Measurements from ENCODE around the gene BNIP2.

DNA sequence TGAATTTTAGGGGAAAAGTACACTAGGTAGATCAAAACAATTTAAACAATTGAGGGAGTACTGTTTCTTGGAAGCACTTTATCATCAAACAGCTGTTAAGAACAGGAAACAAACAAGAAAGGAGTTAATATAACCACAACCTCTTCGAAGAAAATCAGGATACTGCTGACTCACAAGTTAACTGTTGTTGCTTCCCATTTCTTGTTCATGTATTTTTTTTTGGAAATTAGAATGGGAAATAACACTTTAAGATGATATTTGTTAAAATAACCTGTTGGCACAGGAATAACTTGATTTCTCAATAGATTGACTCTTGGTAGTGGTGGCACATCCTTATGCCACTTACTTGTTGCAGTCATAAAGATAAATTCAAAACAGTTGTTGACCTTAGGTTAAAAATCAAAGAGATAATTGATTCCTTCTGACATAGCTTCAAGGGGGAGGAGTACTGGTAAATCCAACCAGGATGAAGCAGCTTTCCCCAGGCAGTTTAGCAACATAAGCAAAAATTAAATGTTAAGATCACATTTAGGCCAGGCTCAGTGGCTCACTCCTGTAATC is 3.3 kb downstream of the BNIP2 start:
- TF ChIP-seq, protein P1, sequence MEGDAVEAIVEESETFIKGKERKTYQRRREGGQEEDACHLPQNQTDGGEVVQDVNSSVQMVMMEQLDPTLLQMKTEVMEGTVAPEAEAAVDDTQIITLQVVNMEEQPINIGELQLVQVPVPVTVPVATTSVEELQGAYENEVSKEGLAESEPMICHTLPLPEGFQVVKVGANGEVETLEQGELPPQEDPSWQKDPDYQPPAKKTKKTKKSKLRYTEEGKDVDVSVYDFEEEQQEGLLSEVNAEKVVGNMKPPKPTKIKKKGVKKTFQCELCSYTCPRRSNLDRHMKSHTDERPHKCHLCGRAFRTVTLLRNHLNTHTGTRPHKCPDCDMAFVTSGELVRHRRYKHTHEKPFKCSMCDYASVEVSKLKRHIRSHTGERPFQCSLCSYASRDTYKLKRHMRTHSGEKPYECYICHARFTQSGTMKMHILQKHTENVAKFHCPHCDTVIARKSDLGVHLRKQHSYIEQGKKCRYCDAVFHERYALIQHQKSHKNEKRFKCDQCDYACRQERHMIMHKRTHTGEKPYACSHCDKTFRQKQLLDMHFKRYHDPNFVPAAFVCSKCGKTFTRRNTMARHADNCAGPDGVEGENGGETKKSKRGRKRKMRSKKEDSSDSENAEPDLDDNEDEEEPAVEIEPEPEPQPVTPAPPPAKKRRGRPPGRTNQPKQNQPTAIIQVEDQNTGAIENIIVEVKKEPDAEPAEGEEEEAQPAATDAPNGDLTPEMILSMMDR (IDR thresholded peaks at IDR 0.05): no peak
- TF ChIP-seq POLR2A (IDR thresholded peaks at IDR 0.05): no peak

Data from prostate gland (tissue), 2 donors.